HG03135 (cell line): ENCODE measurements around the gene MTA3.

Experiments
- ATAC-seq: cut with Tn5 transposase; IDR thresholded peaks from one replicate; pipeline ENCODE4 v1.9.1; 2021; ENCODE audit warnings: mild to moderate bottlenecking, moderate library complexity; ENCODE audit not compliant: unreplicated experiment

The MTA3 gene

GRCh38 chr2:42658306-42658705 is 89.9 kb downstream of the MTA3 start:
- no peak for ATAC-seq

- ATAC-seq, result no peak
Measured at GRCh38 chr2:42659609-42660008, 91.2 kb downstream of the MTA3 start.

DNA sequence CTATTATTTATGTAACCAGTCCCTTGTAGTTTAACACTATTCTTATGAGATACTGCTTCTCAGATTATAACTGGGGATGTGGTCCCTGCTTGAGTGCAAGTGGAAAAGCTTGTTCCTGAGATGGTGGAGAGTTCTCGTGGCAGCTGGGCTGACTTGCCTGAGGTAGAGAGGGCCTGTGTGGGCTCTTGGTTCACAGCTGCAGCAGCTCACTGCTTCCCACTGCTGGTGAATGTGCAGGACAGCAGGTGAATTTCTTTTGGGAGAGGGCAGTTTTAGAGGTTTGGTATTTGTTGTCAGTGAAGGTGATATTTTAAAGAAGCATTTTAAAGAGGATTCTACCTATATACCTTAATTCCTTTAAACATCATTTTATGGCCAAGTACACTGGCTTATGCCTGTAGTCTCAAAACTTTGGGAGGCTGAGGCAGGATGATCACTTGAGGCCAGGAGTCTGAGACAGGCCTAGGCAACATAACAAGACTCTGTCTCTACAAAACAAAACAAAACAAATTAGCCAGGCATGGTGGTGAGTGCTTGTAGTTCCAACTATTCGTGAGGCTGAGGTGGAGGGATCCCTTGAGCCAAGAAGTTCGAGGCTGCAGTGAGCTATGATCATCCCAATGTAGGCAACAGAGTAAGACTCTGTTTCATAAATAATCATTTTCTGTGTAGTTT is 94.8 kb downstream of the MTA3 start:
- ATAC-seq, result peak; percentile 85

GRCh38 chr2:42663828-42664227 is 95.4 kb downstream of the MTA3 start:
- ATAC-seq, result peak; percentile 49

- no peak for ATAC-seq
Measured at GRCh38 chr2:42673989-42674579, 105.7 kb downstream of the MTA3 start.

DNA sequence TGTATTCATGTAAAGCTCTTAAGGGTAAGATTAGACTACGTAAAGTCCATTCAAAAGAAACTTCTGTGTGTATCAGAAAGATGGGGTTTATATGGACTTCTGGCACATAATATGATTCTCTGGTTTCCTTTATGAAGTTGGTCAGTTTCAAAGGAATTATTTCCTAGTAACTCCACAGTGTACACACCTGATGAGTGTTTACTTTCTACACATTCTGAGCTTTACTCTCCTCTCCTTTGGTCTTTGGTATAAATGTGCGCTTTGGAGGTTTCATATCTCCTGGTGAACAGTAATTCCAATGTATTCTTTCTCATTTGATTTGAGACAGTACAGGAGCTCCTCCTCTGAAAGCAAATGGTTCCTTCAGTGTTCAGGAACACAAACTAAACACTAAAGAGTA is 107.4 kb downstream of the MTA3 start:
- ATAC-seq, result no peak

GRCh38 chr2:42685303-42685702 is 116.9 kb downstream of the MTA3 start:
- ATAC-seq, result no peak

- no peak for ATAC-seq
Measured at GRCh38 chr2:42693013-42693615, 124.7 kb downstream of the MTA3 start.

GRCh38 chr2:42693688-42694479 is 125.5 kb downstream of the MTA3 start:
- no peak for ATAC-seq

GRCh38 chr2:42696987-42697386 is 128.6 kb downstream of the MTA3 start:
- no peak for ATAC-seq

DNA sequence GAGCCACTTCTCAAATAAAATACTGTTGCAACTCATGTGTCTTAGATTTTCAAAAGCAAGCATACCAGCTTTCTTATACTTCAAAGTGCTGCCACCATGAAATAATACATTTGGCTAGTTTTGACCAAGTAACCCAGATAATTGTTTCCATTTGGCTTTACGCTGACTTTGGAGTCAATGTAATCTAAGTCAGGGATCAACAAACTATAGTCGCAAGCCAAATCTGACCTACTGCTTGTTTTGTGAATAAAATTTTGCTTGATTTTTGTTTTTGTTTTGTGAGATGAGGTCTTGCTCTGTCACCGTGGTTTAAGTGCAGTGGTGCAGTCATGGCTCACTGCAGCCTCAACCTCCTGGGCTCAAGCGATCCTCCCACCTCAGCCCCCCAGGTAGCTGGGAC is 130.5 kb downstream of the MTA3 start:
- no peak for ATAC-seq

GRCh38 chr2:42706836-42707235 is 138.4 kb downstream of the MTA3 start:
- ATAC-seq, result no peak

DNA sequence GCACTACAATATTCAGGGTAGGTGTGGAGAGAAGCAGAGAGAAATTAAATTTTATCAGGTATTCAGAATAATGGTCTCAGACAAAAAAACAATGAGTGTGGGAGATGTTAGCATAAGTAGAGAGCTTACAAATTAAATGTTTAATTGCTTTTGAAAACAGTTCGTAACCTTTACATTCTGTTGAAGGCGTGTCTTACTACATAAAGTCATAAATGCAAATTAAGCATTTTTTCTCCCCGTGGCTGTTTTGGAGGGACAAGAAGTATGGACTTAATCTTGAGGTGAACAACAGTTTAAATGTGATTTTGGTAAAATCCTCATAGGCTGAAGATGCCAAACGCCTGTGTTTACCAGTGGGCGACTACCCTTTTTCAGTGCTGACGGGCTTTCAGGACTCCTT is 139.7 kb downstream of the MTA3 start:
- no peak for ATAC-seq

GRCh38 chr2:42711896-42712295 is 143.5 kb downstream of the MTA3 start:
- no peak for ATAC-seq

GRCh38 chr2:42712934-42713333 is 144.5 kb downstream of the MTA3 start:
- ATAC-seq, result no peak

GRCh38 chr2:42713920-42714319 is 145.5 kb downstream of the MTA3 start:
- no peak for ATAC-seq

GRCh38 chr2:42714686-42715085 is 146.3 kb downstream of the MTA3 start:
- ATAC-seq, result no peak

- no peak for ATAC-seq
Measured at GRCh38 chr2:42721898-42722297, 153.5 kb downstream of the MTA3 start.

GRCh38 chr2:42722320-42723190 is 154.1 kb downstream of the MTA3 start:
- ATAC-seq, result peak; percentile 97

- no peak for ATAC-seq
Measured at GRCh38 chr2:42723465-42723864, 155.0 kb downstream of the MTA3 start.

- ATAC-seq, result no peak
Measured at GRCh38 chr2:42724886-42725285, 156.5 kb downstream of the MTA3 start.
